NOMO-1 treated with dmso at 0.1 percent for 144 hours (cell line): Measurements from ENCODE around the gene SOHLH1.

Experiments
- DNase-seq: peaks from one replicate; lab custom pipeline; 2025; ENCODE audit not compliant: unreplicated experiment; lab: John Stamatoyannopoulos, UW

SOHLH1 gene

GRCh38 chr9:135661816-135662560 lies 37.3 kb downstream of the SOHLH1 start:
- DNase-seq = no peak

- no peak for DNase-seq
These were observed 38.9 kb downstream of the SOHLH1 start for GRCh38 chr9:135660407-135660806.

- no peak for DNase-seq
These were observed 40.0 kb downstream of the SOHLH1 start for GRCh38 chr9:135659252-135659651.

GRCh38 chr9:135657416-135657815 lies 41.9 kb downstream of the SOHLH1 start:
- no peak for DNase-seq

GRCh38 chr9:135655317-135655716 lies 44.0 kb downstream of the SOHLH1 start:
- no peak for DNase-seq

GRCh38 chr9:135650408-135650807 lies 48.9 kb downstream of the SOHLH1 start:
- no peak for DNase-seq

- no peak for DNase-seq
These were observed 49.8 kb downstream of the SOHLH1 start for GRCh38 chr9:135649508-135649907.

GRCh38 chr9:135648494-135649410 lies 50.5 kb downstream of the SOHLH1 start:
- no peak for DNase-seq

GRCh38 chr9:135647884-135648283 lies 51.4 kb downstream of the SOHLH1 start:
- DNase-seq = no peak

- no peak for DNase-seq
These were observed 54.6 kb downstream of the SOHLH1 start for GRCh38 chr9:135644631-135645218.
